NCI-H2171 (cell line): ENCODE measurements around the gene COA3.

Experiments
- DNase-seq: peaks from one replicate; lab custom pipeline; 2025; lab: John Stamatoyannopoulos, UW

Gene COA3, protein sequence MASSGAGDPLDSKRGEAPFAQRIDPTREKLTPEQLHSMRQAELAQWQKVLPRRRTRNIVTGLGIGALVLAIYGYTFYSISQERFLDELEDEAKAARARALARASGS

DNA sequence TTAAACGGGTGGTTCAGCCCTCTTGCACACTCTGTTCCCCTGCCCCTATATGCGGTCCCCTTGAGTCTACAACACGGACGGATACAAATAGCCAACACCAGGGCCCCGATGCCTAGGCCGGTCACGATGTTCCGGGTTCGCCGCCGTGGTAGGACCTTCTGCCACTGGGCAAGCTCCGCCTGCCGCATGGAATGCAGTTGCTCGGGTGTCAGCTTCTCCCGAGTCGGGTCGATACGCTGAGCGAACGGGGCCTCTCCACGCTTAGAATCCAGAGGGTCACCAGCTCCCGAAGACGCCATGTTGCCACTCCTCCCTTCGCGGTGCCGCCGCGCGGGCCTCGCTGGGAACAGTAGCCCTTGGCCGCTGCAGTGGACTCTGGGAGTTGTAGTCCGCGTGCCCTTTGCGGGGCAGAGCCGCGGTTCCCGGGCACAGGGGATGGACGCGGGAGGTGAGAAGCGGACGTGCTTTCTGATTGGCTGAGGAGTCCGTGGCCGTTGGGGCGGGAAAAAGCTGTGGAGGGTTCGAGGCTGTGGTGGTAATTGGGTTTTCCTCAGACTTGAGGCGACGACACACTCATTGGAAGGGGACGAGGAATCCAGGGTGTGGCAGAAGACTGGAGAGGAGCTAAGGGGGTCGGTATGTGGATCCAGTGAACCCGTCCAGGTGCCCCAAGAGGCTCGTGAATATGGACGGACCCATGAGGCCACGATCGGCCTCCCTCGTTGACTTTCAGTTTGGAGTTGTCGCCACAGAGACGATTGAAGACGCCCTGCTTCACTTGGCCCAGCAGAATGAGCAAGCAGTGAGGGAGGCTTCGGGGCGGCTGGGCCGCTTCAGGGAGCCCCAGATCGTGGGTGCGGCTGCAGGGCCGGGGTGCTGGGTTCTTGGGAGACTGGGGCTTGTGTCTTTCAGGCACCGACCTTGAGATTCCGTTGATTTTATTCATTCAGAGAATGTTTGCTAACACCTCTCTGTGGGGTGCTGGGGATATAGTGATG is at the start of gene COA3, which contains the start of gene CNTD1:
TSS of gene COA3 (minus strand) at position 322 of the 998 bp plus-strand sequence. CDS start at position 299, 23 bp downstream.
TSS of gene CNTD1 (plus strand) at position 479 of the 998 bp plus-strand sequence. CDS start at position 686, 207 bp downstream.
- peak; percentile 82 for DNase-seq

DNA sequence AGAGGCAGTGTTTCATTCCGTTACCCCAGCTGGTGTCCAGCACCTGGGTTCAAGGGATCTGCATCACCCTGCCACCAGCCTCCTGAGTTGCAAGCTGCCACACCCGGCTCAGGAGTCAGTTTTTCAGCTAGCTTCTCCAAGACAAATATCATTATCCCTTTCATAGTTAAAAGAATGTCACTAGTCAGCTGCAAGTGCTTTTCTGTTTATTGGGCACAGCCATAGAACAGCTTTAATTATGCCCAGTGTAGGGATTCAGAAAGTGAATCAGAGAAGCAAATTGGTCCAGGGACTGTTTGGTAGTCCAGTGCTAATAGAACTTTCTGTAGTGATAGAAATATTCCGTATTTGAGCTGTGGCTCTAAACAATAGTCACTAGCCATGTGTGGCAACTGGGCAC is 49.6 kb upstream of the COA3 start:
- no peak for DNase-seq

DNA sequence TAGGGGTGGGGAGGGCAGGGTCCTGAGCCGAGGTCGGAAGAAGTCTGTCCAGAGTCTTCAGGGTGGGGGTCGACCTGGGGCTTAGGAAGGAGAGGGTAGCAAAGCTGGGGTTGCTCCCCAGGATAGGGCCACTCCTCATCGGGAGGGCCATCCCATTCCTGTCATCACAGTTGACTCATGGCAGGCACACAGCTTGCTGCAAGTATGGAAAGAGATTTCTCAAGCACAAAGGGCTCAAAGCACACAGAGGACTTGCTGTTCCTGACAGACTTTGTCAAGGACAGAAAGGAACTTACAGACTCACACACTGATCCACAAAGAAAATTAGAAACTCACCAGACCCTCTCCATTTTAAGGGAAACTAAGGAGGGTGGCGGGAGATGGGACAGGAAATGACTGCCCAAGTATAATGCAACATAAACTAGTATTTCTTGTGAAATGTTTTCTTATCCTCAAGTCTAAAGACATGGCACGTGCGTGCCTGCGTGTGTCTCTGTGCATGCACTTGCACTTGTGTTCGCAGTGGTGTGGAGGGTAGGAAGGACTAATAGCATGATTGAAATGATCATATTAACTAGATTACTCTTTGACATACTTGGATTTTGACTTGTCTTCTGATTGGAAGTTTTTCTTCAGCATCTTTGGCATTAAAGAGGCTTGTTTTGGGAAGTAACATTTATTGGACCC is 48.2 kb upstream of the COA3 start:
- no peak for DNase-seq

DNA sequence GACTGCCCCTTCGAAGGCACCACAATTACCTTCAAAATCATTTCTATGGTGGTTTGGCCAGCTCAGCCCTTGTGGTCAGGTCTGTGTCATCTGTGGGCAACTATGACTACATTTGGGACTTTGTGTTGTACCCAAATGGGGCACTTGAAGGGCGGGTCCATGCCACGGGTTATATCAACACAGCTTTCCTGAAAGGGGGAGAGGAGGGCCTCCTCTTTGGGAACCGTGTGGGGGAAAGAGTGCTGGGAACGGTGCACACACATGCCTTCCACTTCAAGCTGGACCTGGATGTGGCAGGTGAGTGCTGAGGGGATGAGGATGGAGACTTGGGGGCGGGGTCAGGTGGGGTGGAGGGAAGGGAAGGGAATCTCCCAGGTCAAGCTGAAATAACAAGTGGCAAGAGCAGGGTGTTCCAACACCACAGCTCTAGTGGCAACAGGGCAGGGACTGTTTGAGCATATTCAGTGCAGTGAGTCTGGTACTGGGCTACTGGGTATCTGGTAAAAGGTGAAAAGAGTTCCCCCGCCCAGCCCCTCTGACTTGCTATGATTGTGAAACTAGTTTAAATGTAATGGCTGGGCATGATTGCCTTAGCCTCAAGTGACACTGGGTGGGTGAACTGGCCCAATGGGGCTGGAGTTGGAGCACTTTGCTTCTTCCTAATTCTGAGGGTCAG is 47.6 kb upstream of the COA3 start:
- no peak for DNase-seq

DNA sequence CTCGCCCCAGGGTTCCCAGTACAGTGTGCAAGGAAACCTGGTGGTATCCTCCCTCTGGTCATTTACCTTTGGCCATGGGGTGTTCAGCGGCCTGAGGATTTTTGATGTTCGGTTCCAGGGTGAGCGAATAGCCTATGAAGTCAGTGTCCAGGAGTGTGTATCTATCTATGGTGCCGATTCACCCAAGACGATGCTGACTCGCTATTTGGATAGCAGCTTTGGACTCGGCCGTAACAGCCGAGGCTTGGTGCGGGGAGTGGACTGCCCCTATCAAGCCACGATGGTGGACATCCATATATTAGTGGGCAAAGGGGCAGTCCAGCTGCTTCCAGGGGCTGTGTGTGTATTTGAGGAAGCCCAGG is 47.0 kb upstream of the COA3 start:
- no peak for DNase-seq

DNA sequence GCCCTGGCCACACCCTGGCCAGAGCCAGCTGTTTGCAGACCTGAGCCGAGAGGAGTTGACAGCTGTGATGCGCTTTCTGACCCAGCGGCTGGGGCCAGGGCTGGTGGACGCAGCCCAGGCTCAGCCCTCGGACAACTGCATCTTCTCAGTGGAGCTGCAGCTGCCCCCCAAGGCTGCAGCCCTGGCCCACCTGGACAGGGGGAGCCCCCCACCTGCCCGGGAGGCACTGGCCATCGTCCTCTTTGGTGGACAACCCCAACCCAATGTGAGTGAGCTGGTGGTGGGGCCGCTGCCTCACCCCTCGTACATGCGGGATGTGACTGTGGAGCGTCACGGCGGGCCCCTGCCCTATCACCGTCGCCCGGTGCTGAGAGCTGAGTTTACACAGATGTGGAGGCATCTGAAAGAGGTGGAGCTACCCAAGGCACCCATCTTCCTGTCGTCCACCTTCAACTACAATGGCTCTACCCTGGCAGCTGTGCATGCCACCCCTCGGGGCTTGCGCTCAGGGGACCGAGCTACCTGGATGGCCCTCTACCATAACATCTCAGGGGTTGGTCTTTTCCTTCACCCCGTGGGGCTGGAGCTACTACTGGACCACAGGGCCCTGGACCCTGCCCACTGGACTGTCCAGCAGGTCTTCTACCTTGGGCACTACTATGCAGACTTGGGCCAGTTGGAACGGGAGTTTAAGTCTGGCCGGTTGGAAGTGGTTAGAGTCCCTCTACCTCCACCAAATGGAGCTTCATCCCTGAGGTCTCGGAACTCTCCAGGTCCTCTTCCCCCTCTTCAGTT is 46.5 kb upstream of the COA3 start:
- no peak for DNase-seq

DNA sequence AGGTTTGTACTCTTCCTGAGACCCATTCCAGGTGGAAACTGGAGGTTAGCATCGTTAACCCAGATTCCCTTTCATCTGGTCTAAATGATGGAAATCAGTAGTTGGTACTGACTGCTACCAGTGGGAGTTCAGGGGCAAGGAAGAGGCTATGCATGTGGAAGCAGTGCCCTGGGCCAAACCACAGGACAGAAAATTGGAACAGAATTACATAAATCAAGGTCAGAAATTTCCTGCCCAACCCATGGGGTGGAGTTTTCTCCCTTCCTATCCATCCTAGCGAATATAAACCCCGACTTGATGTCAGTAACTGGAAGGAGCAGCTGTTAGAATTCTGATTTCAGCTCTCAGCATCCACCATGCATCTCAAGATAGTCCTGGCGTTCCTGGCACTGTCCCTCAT is 45.8 kb upstream of the COA3 start, which contains the start of gene AOC2:
TSS of gene AOC2 (plus strand) at position 310 of the 400 bp plus-strand sequence. CDS start at position 357, 47 bp downstream.
- DNase-seq, result no peak

DNA sequence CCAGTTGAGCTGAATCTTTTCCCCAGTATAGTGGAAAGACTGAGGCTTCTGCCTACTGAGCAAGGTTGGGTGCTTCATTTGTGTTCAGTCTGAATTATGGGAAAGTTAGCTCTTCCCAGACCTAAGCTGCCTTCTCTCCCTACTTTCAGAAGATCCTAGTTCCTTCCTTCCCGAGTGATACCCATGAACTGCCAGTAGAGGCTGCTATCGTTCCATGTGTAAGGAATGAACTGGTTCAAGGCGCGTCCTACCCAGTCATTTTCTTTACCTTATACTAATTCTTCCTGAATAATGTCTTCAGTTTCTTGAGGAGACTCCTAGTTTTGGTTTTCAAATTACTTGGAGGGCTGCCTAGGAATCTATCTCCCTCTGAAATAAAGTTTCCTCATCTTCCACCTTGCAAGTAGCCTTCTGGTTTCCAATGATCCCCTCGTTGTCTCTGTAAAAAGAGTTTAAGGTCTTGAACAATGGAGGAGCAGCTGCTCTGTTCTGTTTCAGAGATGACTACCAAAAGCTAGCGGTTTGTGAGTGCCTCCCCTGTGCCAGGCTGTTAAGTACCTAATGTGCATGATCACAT is 44.9 kb upstream of the COA3 start:
- DNase-seq, result peak; percentile 32

DNA sequence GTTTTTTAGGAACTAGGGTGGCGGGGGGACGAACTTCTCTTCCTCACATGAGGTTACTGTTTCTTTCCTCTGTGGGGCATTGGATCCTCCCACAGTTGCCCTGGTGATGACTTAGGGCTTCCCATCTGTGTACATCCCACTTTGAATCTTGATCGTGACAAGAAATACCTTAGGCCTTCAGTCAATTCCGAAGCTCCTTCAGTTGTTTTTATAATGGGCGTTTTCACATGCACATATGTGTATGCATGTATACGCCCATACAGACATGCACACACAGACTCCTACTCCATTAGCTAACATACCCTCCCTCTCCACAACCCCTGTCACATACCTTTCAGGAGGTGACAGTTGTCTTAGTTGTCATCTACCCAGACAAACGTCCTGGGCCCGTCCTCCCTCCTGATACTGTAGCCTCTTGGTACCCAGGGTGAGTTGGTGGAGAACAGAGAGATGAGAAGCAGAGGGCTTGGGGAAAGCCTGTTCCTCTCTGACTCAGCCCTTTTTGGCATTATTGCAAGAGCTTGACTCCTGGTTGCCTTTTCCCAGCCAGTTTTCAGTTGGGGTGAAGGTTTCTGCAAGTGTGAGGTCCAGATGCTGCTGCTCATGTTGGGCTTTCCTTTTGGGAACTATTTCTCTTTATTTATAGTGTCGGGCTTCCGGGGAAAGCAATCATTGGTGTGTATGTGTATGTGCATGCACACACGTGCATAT is 43.6 kb upstream of the COA3 start:
- DNase-seq, result no peak

DNA sequence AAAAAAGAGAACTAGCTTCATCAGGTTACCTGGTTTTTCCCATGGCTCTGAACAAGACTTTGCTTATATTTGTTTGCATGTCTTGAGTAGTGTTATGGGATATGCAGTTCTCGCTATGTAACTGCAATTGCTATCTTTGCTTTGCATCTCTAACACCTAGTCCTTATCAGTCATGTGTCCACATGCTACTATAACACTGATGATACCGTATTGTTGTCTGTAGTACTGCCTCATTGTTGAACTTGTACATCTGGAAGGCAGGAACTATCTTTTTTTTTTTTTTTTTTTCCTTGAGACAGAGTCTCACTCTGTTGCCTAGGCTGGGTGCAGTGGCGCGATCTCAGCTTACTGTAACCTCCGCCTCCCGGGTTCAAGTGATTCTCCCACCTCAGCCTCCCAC is 37.2 kb upstream of the COA3 start:
- DNase-seq, result no peak

DNA sequence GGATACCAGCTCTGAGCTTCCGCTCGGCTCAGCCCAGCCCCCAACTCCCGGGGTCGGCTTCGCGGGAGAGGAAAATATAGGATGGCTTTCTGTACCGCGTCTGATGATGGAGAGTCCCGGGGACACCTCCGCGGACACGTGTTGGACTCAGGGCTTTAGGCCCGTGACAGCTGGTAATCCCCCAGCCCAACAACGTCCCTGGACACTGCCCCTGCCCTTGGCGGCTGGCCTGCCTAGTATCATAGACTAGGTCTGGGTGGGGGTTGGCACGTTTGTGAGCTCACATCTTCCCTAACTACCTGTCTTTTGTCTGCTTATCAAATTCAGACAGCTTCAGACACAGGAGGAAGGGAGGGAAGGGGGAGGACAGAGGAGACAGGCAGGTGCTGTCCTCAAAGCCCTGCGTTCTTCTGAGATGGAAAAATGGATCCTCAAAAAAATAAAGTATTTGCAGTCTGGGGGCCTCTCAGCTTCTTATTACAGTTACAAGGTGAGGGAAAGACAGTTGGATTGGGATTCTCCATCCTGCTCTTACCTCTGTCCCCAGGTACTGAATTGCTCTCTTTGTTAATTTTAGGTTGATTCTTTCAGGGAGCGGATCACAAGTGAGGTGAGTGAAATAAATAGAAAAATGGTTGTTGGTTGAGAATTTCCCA is 35.4 kb upstream of the COA3 start:
- DNase-seq, result peak; percentile 63

DNA sequence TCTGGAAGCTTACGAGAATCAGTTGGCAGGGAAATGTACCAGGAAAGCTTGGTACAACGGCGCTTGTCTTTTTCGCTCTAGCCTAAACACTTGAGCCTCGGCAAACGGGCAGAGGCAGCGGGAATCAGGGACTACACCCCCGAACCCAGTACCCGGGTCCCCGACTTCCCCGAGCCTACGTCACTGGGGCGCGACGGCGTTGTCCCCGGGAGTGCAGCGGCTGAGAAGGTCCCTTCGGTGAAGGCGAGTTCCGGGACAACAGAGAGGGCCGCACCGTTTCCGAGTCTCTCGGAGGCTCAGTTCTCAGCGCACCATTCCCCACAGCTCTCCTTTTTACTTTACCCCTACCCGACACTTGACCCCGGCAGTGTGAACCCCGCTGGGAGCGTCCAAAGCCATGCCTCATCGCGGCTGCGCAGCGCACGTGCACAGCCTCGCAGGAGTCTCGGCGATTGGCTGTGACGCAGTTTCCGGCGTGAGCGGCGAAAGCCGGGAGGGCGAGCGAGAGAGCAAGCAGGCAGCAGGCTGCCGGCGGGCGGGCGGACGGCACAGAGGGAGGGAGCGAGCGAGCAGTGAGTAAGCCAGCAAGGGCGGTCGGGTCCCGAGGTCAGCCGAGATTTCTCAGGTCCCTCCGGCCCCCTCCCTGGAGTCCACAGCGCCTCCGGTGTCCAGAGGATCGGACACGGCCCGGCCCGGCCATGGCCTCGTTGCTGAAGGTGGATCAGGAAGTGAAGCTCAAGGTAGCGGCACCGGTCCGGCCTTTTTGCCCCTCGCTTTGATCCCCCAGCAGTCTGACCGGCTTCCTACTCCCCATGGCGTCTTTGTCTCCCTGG is 34.6 kb upstream of the COA3 start, which contains the start of gene PSME3:
TSS of gene PSME3 (plus strand) at position 464 of the 833 bp plus-strand sequence. CDS start at position 699, 235 bp downstream.
- DNase-seq, result peak; percentile 84

DNA sequence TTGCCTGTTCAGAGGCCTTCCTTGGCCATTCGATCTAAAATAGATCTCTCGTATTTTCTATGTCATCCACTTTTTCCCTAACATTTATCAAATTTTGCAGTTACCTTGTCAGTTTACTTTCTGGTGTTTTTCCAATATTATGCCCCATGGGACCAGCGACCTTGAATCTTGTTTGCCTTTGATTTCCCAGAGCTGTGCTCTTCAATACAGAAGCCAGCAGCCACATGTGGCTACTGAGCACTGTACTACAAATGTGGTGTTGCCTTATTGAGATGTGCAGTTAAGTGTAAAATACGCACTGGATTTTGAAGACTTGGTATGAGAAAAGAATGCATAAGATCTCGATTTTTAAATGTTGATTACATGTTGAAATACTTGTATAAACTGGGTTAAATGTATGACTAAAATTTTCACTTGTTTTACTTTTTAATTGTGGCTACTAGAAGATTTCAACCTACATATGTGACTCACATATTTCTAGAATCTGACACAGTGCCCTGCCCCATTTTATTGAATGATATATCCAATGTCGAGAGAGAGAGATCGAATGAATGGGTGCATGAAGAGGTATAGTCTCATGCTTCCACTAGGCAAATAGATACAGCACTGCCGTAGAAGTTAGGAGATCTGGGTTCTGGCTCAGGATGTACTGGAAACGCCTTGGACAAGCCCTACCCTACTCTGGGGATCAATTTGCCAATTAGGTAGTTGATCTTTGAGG is 33.9 kb upstream of the COA3 start:
- DNase-seq, result no peak

DNA sequence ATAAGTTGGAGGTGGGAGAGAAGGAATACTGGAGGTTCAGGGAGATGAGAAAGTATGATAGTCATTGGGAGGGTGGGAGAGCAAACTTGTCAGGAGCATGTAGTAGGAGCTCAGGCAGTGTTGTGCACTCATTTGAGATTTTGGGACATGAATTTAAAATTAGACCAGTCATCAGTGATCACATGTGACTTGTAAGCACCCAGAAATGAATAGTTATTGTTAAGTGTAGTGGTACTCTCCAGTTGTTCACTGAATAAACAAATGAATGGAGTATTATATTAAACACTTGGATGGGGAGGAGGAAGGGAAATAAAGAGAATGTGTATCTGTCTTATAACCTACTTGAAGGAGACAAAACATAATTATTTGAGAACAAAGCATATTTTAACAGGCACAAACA is 32.5 kb upstream of the COA3 start:
- DNase-seq, result no peak

DNA sequence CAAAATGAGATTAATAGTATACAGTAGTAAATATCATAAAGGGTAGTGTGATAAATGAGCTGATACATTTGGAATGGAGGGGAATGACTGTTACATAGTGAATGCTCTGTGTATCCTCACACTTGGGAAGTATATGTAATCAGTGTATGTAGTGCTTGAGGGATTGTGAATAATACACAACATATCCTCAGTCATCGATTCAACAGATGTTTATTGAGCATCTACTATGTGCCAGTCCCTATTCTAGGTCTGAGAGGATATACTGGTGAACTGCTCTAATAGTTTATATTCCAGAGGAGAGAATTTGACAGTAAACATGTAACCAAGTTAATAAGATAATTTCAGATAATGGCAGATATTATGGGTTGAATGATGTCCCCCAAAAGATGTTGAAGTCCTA is 29.0 kb upstream of the COA3 start:
- DNase-seq, result no peak

DNA sequence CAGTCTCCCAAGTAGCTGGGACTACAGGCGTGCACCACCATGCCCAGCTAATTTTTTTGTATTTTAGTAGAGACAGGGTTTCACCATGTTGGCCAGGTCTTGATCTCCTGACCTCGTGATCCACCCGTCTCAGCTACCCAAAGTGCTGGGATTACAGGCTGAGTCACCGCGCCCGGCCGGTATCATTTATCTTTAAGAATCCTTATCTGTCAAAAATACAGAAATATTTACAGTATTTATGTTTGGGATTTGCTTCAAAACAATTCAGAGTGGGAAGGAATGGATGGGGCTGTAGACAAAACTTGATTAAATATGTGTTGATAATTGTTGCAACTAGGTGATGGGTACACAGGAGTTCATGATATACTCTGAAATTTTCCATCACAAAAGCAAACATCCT is 22.7 kb upstream of the COA3 start:
- no peak for DNase-seq

DNA sequence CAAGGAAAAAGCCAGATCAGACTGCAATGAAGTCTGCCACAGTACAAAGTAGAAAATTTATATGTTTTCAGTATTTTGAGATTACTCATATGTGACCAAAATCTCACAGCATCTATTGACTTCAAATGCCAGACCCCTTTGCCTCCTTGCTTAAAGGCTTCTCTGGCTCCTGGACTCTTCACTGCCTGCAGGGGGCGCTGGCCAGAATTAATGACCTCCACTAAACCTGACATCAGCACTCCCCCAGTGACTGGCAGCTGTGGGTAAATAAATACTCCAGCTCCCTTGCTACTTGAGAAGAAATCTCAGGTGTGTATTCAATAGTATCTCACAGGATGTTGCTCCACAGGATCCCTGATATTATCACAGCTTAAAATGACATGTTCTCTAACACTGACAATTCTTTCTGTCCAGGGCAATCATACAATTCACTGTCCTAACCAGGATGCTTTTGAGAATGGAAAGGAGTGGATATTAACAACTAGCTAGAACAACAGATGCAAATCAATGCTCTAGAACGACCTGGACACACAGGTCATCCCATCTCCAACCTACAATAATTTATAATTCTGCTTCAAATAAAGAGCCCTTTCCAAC is 21.5 kb upstream of the COA3 start:
- peak; percentile 35 for DNase-seq

DNA sequence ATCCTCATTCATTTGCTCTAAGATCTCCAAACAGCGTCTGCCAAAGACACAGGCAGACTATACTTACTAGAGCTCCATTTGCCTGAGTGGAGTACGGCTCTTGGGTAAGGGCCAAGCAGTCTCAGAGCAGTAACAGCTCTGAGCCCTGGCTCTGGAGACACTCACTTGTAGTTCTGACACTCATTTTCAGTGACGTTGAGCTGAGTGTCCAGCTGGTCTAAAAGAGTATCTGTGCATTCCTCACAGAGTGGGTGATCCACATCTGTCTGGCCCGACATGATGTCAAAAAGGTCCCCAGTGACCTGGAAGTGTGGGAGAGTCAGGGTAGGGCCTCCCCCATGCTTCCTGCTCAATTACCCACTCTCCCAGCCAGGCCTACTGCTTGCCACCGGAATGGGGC is 19.9 kb upstream of the COA3 start:
- no peak for DNase-seq
